GM23248 (cell line): ENCODE data around the gene LMNB1. TPM values are rescaled to one million over a fixed set of nuclear protein-coding genes. Genes with fewer than 3 reads are reported as not detected.
"Not testable (repeated sequence)": the region's sequence is repeated elsewhere in the genome, so short reads cannot be mapped to it uniquely, and the experiment has no call there.

ENCODE experiments used
- DNase-seq: peaks from one replicate; pipeline ENCODE4 v3.0.0-alpha.2; 2015
- H2AFZ ChIP-seq: fragments of 200-600 bp; sonication (generic); 2 replicates; pipeline ENCODE4 v1.6.1; 2016; ENCODE audit warnings: antibody characterized with exemption
- H3F3A ChIP-seq: fragments of 200-600 bp; sonication (generic); 2 replicates; pipeline ENCODE4 v1.6.1; 2016; ENCODE audit warnings: mild to moderate bottlenecking, antibody characterized with exemption, mixed run types; ENCODE audit not compliant: insufficient read depth
- H3K27ac ChIP-seq: fragments of 200-600 bp; sonication (generic); 2 replicates; pipeline ENCODE4 v1.5.1; 2016; ENCODE audit warnings: mild to moderate bottlenecking
- H3K27me3 ChIP-seq: fragments of 200-600 bp; sonication (generic); replicated peaks from 2 replicates; pipeline ENCODE4 v1.6.1; 2016; ENCODE audit warnings: mild to moderate bottlenecking; ENCODE audit not compliant: insufficient read depth
- H3K36me3 ChIP-seq: fragments of 200-600 bp; sonication (generic); 2 replicates; pipeline ENCODE4 v1.6.1; 2016; ENCODE audit warnings: low read depth, mild to moderate bottlenecking
- H3K4me1 ChIP-seq: fragments of 200-600 bp; sonication (generic); 2 replicates; pipeline ENCODE4 v1.6.1; 2016; ENCODE audit warnings: mild to moderate bottlenecking; ENCODE audit not compliant: insufficient read depth
- H3K4me2 ChIP-seq: fragments of 200-600 bp; sonication (generic); one replicate; pipeline ENCODE4 v1.6.1; 2016; ENCODE audit warnings: mild to moderate bottlenecking; ENCODE audit not compliant: unreplicated experiment
- H3K4me3 ChIP-seq: fragments of 200-600 bp; sonication (generic); 2 replicates; pipeline ENCODE4 v1.5.1; 2016; ENCODE audit warnings: mild to moderate bottlenecking
- H3K79me2 ChIP-seq: fragments of 200-600 bp; sonication (generic); 2 replicates; pipeline ENCODE4 v1.6.1; 2016; ENCODE audit warnings: mild to moderate bottlenecking; ENCODE audit not compliant: insufficient read depth
- H3K9ac ChIP-seq: fragments of 200-600 bp; sonication (generic); 2 replicates; pipeline ENCODE4 v1.6.1; 2016; ENCODE audit warnings: mild to moderate bottlenecking
- H3K9me2 ChIP-seq: fragments of 200-600 bp; sonication (generic); 2 replicates; pipeline ENCODE4 v1.6.1; 2016; ENCODE audit warnings: mixed run types, mild to moderate bottlenecking, moderate library complexity; ENCODE audit not compliant: insufficient read depth
- H3K9me3 ChIP-seq: fragments of 200-600 bp; sonication (generic); one replicate; pipeline ENCODE4 v1.6.1; 2017; ENCODE audit warnings: low read depth
- H4K20me1 ChIP-seq: fragments of 200-600 bp; sonication (generic); 2 replicates; pipeline ENCODE4 v1.6.0; 2016; ENCODE audit not compliant: insufficient read depth
- EZH2 ChIP-seq: fragments of 200-600 bp; sonication (generic); IDR thresholded peaks from 2 replicates; pipeline ENCODE4 v1.6.1; 2018; ENCODE audit warnings: antibody characterized with exemption, mild to moderate bottlenecking; ENCODE audit not compliant: insufficient read depth, poor library complexity, severe bottlenecking
- EZH2phosphoT487 ChIP-seq: fragments of 200-600 bp; sonication (generic); IDR thresholded peaks from 2 replicates; pipeline ENCODE4 v1.6.1; 2018; ENCODE audit warnings: antibody characterized with exemption, moderate library complexity, mild to moderate bottlenecking, low read depth; ENCODE audit not compliant: insufficient read depth
- WGBS, 2 experiments: methylation state at CpG; one replicate each; pipeline ENCODE4 v1.1.6; 2015 to 2017; ENCODE audit warnings: low lambda C conversion rate in 2 of 2, low coverage in 1 of 2; ENCODE audit errors: missing lambda C conversion rate in 2 of 2; 5-methylcytosine and 5-hydroxymethylcytosine counted together
- in situ Hi-C: fragments of 300-500 bp; cut with MboI; formaldehyde crosslinking; loops from 2 replicates; pipeline ENCODE4 v1.15.0; 2020
- polyA plus RNA-seq: library from polyadenylated mRNA; unstranded; fragments of >200 nt; fragmentation: Nextera tagmentation; extraction: Ambion mirVana; gene quantifications from 2 replicates; pipeline ENCODE4 v1.2.1, GENCODE V29; 2016
- total RNA-seq: library from RNA; depleted of rRNA; stranded (reverse); fragments of >200 nt; shearing (Covaris generic); gene quantifications from 2 replicates; pipeline ENCODE4 v1.2.3, GENCODE V29; 2014

LMNB1 gene
- total and polyA plus RNA-seq, 2 experiments from 2014 or later, result 4.3 to 44.1 TPM

DNA sequence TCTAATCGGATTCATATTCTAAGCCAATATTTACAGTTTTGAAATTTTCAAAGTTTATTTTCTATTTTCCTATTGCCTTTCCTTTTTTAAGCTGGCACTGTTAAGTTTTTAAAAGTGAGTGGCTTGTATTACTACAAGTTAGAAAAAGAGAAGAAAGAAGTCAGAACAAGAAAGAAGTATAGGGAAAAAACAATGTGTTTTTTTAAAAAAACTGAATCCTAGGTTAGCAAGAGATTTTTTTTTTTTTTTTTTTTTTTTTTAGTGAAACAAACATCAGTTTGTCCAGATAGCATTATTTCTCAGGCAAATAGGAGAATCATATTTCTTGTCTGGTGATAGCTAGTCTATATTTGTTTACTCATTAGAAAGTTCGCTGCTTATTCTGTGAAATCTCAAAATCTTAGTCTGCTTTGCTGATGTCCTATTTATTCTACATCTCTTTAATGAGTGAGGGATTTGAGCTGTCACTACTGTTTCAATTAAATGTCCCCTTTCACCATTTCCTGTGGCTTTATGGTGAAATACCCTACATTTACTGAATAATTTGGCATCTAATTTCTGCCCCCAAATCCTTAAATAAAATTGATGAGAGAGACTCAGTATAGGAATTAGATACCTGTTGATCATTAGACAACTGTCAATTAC is 19.1 kb upstream of the LMNB1 start:
- Histone ChIP-seq H3K79me2 (no peaks in the 10 kb centered on the region), H4K20me1 (no peaks in the 10 kb centered on the region), H3K27ac (no peak overlapping the region), H3K36me3 (no peaks in the 10 kb centered on the region), H3F3A (no peaks in the 10 kb centered on the region), H3K4me1 (no peaks in the 10 kb centered on the region), H3K9me3 (no peaks in the 10 kb centered on the region), H3K27me3 (no peaks in the 10 kb centered on the region), H2AFZ (no peak overlapping the region), H3K4me3 (no peak overlapping the region), H3K9me2 (no peaks in the 10 kb centered on the region), H3K9ac (no peak overlapping the region), H3K4me2 (no peak overlapping the region)
- in situ Hi-C loops, result no loop called here
- DNase-seq, result no peak
- no peak for TF ChIP-seq EZH2phosphoT487
- no peak for TF ChIP-seq EZH2
- WGBS, 2 experiments, result 89 to 91% methylated on average over 2 of the region's 2 CpGs

DNA sequence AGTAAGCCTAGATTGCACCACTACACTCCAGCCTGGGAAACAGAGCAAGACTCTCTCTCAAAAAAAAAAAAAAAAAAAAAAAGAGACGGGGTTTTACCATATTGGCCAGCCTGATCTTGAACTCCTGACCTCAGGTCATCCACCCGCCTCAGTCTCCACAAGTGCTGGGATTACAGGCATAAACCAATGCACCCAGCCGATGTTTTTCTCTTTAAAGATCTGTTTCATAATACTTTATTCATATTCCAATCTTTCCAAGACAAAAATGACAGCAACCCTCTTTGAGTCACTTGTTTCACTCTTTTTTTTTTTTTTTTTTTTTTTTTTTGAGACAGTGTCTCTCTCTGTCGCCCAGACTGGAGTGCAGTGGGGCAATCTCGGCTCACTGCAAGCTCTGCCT is 13.6 kb upstream of the LMNB1 start:
- no peak for DNase-seq
- no peaks in the 10 kb centered on the region for H3F3A ChIP-seq
- no peak overlapping the region for H3K27ac ChIP-seq
- H3K9ac ChIP-seq, result no peak overlapping the region
- H3K4me2 ChIP-seq, result no peak overlapping the region
- H2AFZ ChIP-seq, result no peak overlapping the region
- H3K9me2 ChIP-seq, result no peaks in the 10 kb centered on the region
- TF ChIP-seq EZH2, result no peak
- TF ChIP-seq EZH2phosphoT487, result no peak
- no peaks in the 10 kb centered on the region for H3K27me3 ChIP-seq
- H3K9me3 ChIP-seq, result no peaks in the 10 kb centered on the region
- no peaks in the 10 kb centered on the region for H3K4me1 ChIP-seq
- H3K4me3 ChIP-seq, result no peak overlapping the region
- 80 to 86% methylated on average over 5 of the region's 5 CpGs for WGBS, 2 experiments
- H3K36me3 ChIP-seq, result no peaks in the 10 kb centered on the region
- in situ Hi-C loops, result no loop called here
- H4K20me1 ChIP-seq, result no peaks in the 10 kb centered on the region
- H3K79me2 ChIP-seq, result no peaks in the 10 kb centered on the region

DNA sequence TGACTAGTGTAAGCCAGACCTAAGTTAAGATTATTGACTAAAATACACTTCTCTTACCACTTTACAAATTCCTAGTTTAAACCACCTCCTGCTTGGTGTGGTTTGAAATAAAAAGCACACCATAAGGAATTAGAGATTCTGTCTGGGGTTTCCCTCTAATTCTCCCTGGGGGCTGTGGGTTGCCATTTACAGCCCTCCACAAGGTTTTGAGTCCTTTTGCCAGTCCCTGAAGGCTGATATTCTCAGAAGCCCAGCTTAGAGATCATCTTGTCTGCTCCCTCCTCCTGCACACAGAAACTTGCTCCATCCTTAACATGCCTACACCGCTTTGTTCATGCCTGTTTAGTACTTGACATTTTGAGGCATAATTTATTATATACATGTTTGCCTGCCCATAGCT is 7.2 kb upstream of the LMNB1 start:
- Histone ChIP-seq H3K36me3 (no peaks in the 10 kb centered on the region), H3K4me1 (no peaks in the 10 kb centered on the region), H3K27ac (no peak overlapping the region), H3K9me2 (no peaks in the 10 kb centered on the region), H2AFZ (no peak overlapping the region), H3K79me2 (no peaks in the 10 kb centered on the region), H3K4me2 (no peak overlapping the region), H4K20me1 (no peaks in the 10 kb centered on the region), H3K27me3 (no peaks in the 10 kb centered on the region), H3K4me3 (no peak overlapping the region), H3K9ac (no peak overlapping the region), H3K9me3 (no peaks in the 10 kb centered on the region), H3F3A (no peaks in the 10 kb centered on the region)
- 97 to 100% methylated on average over 1 of the region's 1 CpG for WGBS, 2 experiments
- in situ Hi-C loops, result no loop called here
- DNase-seq, result no peak
- TF ChIP-seq EZH2phosphoT487, result no peak
- TF ChIP-seq EZH2, result no peak

DNA sequence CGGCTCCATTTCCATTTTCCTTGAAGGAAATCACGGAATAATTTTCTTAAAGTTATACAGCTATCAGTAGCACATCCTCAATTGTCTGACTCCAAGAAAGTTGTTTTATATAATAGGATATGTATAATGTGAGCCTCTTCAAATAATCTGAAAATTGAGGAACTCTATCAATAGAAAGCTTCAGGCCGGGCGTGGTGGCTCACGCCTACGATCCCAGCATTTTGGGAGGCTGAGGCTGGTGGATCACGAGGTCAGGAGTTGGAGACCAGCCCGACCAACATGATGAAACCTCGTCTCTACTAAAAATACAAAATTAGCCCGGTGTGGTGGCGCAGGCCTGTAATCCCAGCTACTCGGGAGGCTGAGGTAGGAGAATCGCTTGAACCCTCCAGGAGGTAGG is 3.4 kb upstream of the LMNB1 start:
- DNase-seq, H3K27ac ChIP-seq, H3K36me3 ChIP-seq, H3K9ac ChIP-seq, H3K4me1 ChIP-seq, H3K9me3 ChIP-seq, H4K20me1 ChIP-seq, H3K9me2 ChIP-seq, H3K4me2 ChIP-seq, H2AFZ ChIP-seq, H3K27me3 ChIP-seq, H3F3A ChIP-seq, H3K79me2 ChIP-seq, in situ Hi-C loops, H3K4me3 ChIP-seq: not testable (repeated sequence)
- 95 to 96% methylated on average over 13 of the region's 13 CpGs for WGBS, 2 experiments

DNA sequence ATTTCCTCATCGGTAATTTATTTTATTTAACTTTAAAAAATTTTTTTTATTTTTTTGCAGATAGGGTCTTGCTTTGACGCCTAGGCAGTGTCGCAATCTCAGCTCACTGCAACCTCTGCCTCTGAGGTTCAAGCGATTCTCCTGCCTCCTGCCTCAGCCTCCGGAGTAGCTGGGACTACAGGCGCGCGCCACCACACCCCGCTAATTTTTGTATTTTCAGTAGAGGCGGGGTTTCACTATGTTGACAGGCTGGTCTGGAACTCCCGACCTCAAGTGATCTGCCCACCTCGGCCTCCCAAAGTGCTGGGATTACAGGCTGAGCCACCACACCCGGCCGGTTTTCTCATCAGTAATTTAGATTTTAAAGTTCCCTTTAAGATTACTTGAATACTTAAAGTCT is 2.3 kb upstream of the LMNB1 start:
- Histone ChIP-seq H3F3A (peaks cover 17% of the 10 kb centered on the region), H3K79me2 (peaks cover 13% of the 10 kb centered on the region)
- H3K9me2 ChIP-seq, H3K27me3 ChIP-seq, H3K36me3 ChIP-seq, in situ Hi-C loops, H3K27ac ChIP-seq, H3K4me1 ChIP-seq, H4K20me1 ChIP-seq, H2AFZ ChIP-seq, H3K9me3 ChIP-seq, H3K4me2 ChIP-seq, H3K9ac ChIP-seq, H3K4me3 ChIP-seq, DNase-seq: not testable (repeated sequence)
- WGBS, 2 experiments, result 93% methylated on average over 14 of the region's 14 CpGs
